ENCODE data around the gene EPHA5.

Gene EPHA5

DNA sequence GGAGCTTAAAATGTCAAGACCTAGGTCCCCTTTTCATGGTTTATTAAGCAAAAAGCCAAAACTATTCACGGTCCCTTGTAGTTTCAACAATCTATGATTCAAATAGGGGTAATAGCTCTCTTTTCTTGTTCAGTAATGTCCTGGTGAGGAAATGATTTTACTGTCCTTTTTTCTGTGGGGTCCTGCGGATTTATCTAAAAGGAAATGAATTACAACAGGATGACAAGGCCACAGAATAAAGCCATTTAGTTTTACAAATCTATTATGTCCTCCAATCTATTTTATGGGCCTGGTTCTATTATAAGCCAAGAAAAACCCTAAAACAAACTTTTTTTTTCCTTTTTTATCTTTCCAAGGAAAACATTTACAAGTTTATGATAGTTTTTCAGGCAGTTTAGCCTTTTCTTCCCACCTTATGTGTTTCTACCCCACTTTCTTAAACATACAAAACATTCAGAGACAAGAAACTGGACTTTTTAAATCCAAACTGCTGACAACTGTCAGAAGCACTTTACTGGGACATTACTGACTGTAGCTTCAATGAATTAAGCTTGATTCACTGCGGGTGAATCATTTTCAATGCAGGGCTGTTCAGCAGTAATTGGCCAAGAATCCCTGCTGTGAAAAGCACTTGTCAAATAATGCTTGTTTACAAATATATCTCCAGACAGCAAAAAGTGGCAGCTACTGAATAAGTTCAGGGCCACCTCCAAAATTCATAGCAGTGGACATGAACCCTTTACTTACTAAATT lies 4.3 kb downstream of the EPHA5 start:
- 0 out of 2 replicates have a peak, but pooled peaks have one; percentile 9 for TF ChIP-seq NFIC (IDR thresholded peaks at IDR 0.05)
- TF ChIP-seq EP300 (IDR thresholded peaks at IDR 0.05; ENCODE audit: borderline replicate concordance): no peak
- no peak for TF ChIP-seq EGR1 (IDR thresholded peaks at IDR 0.05)
- TF ChIP-seq FOXM1 (IDR thresholded peaks at IDR 0.05; ENCODE audit: borderline replicate concordance, low read depth): no peak
- no peak for TF ChIP-seq ZBTB7A (IDR thresholded peaks at IDR 0.05; ENCODE audit: low read depth)

DNA sequence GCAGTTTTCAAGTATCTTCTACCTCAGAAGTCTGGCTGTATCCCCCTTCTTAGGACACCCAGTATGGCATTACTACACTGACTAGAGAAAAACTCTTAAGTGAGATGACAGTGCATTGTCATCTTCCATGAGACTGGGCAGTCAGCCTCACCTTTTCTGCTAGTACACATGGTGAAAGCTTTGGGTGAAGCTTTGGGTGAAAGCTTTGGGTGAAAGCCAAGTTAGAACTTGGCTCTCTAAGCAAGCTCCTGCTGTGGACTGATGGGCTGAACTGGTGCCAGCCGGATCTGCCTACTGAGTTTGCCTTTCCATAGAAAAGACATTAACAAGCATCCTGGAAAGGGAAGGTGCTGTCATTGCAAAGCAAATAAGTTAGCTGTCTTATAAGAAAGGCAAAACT lies 8.8 kb downstream of the EPHA5 start:
- TF ChIP-seq YY1 (IDR thresholded peaks at IDR 0.05; ENCODE audit: low read depth) (no peak; the same call in 1 of the 2 replicates), EP300 (IDR thresholded peaks at IDR 0.05; ENCODE audit: borderline replicate concordance) (peak; percentile 95), TCF12 (IDR thresholded peaks at IDR 0.05; ENCODE audit: low read depth) (peak; percentile 91), EGR1 (IDR thresholded peaks at IDR 0.05) (no peak), ZBTB7A (IDR thresholded peaks at IDR 0.05; ENCODE audit: low read depth) (no peak), RAD21 (IDR thresholded peaks at IDR 0.05; ENCODE audit: low read depth) (peak; percentile 27; the same call in 1 of the 2 replicates), TAF1 (IDR thresholded peaks at IDR 0.05; ENCODE audit: low read depth) (no peak), FOXM1 (IDR thresholded peaks at IDR 0.05; ENCODE audit: borderline replicate concordance, low read depth) (peak; percentile 89), TEAD4 (IDR thresholded peaks at IDR 0.05) (peak; percentile 77), NFIC (IDR thresholded peaks at IDR 0.05) (peak; percentile 98), CEBPB (IDR thresholded peaks at IDR 0.05) (peak; percentile 34; the same call in 1 of the 2 replicates), CREB1 (IDR thresholded peaks at IDR 0.05; ENCODE audit: low read depth) (no peak)
- TF ChIP-seq, protein P1, sequence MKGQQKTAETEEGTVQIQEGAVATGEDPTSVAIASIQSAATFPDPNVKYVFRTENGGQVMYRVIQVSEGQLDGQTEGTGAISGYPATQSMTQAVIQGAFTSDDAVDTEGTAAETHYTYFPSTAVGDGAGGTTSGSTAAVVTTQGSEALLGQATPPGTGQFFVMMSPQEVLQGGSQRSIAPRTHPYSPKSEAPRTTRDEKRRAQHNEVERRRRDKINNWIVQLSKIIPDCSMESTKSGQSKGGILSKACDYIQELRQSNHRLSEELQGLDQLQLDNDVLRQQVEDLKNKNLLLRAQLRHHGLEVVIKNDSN (IDR thresholded peaks at IDR 0.05): no peak
- TF ChIP-seq, protein P2, sequence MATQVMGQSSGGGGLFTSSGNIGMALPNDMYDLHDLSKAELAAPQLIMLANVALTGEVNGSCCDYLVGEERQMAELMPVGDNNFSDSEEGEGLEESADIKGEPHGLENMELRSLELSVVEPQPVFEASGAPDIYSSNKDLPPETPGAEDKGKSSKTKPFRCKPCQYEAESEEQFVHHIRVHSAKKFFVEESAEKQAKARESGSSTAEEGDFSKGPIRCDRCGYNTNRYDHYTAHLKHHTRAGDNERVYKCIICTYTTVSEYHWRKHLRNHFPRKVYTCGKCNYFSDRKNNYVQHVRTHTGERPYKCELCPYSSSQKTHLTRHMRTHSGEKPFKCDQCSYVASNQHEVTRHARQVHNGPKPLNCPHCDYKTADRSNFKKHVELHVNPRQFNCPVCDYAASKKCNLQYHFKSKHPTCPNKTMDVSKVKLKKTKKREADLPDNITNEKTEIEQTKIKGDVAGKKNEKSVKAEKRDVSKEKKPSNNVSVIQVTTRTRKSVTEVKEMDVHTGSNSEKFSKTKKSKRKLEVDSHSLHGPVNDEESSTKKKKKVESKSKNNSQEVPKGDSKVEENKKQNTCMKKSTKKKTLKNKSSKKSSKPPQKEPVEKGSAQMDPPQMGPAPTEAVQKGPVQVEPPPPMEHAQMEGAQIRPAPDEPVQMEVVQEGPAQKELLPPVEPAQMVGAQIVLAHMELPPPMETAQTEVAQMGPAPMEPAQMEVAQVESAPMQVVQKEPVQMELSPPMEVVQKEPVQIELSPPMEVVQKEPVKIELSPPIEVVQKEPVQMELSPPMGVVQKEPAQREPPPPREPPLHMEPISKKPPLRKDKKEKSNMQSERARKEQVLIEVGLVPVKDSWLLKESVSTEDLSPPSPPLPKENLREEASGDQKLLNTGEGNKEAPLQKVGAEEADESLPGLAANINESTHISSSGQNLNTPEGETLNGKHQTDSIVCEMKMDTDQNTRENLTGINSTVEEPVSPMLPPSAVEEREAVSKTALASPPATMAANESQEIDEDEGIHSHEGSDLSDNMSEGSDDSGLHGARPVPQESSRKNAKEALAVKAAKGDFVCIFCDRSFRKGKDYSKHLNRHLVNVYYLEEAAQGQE (IDR thresholded peaks at IDR 0.05; ENCODE audit: low read depth): no peak
- TF ChIP-seq, protein P3, sequence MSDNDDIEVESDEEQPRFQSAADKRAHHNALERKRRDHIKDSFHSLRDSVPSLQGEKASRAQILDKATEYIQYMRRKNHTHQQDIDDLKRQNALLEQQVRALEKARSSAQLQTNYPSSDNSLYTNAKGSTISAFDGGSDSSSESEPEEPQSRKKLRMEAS (IDR thresholded peaks at IDR 0.05): peak; percentile 60

DNA sequence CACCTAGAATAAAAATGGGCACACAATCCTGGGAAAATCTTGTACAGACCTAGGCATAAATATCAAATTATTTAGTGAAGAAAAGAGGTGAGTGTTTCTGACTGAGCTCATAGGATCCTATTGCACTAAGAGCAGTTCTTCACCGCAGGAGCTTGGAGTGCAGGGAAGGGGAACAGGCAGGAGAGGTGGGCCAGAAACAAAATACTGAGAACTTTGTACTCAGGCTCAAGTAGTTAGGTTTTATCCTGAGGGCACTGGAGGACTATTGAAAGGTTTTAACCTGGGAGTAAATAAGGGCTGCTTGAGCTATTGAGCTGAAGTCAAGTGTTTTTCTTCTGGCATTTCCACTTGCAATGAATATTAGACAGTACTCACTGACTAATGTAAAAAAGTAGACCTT lies 12.2 kb downstream of the EPHA5 start:
- TF ChIP-seq, protein P3 (IDR thresholded peaks at IDR 0.05): no peak
- TF ChIP-seq CEBPB (IDR thresholded peaks at IDR 0.05) (no peak), TAF1 (IDR thresholded peaks at IDR 0.05; ENCODE audit: low read depth) (no peak), ZBTB7A (IDR thresholded peaks at IDR 0.05; ENCODE audit: low read depth) (no peak), CREB1 (IDR thresholded peaks at IDR 0.05; ENCODE audit: low read depth) (no peak), NFIC (IDR thresholded peaks at IDR 0.05) (peak; percentile 32; the same call in 1 of the 2 replicates), TCF12 (IDR thresholded peaks at IDR 0.05; ENCODE audit: low read depth) (0 out of 2 replicates have a peak, but pooled peaks have one; percentile 38), TEAD4 (IDR thresholded peaks at IDR 0.05) (peak; percentile 47; the same call in 1 of the 2 replicates), RAD21 (IDR thresholded peaks at IDR 0.05; ENCODE audit: low read depth) (no peak), YY1 (IDR thresholded peaks at IDR 0.05; ENCODE audit: low read depth) (no peak), FOXM1 (IDR thresholded peaks at IDR 0.05; ENCODE audit: borderline replicate concordance, low read depth) (peak; percentile 29; the same call in 1 of the 2 replicates), EP300 (IDR thresholded peaks at IDR 0.05; ENCODE audit: borderline replicate concordance) (peak; percentile 81), EGR1 (IDR thresholded peaks at IDR 0.05) (no peak)
- TF ChIP-seq, protein P1 (IDR thresholded peaks at IDR 0.05): no peak
- TF ChIP-seq, protein P2 (IDR thresholded peaks at IDR 0.05; ENCODE audit: low read depth): no peak

DNA sequence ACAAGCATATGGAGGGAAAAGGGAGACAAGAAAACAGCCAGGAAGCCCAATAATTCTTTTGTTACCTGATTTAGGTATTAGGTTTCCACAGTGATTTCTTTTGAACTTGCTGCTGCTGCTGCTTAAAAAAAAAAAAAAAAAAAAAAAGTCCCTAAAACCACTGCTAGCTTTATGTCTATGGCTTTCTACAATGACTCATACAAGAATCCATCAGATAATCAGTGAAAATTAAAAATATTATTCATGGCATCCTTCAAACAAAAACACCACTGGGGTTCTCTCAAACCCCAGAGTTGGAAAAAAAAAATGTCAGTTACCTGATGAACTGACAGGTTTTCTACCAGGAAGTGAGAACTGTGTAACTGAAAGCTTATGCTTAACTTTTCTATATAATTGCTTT lies 14.3 kb downstream of the EPHA5 start:
- TF ChIP-seq CEBPB (IDR thresholded peaks at IDR 0.05) (no peak), FOXM1 (IDR thresholded peaks at IDR 0.05; ENCODE audit: borderline replicate concordance, low read depth) (0 out of 2 replicates have a peak, but pooled peaks have one; percentile 44)

DNA sequence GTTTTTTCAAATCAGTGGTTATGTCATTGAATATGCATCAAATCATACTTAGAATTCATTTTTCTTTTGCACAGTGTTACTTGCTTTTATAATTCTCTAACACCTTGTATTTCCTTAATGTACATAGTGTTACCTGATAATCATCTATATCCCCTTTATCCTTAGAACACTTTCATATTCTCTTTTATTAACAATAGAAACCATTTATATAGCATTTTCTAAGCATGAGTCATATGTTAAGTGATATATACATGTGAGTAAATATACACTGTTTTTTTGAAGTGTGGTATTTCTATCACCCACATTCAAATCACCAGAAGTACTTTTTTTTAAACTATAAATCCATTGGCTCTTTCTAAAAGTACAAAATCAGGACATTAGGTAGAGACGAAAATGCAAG lies 15.3 kb downstream of the EPHA5 start:
- TF ChIP-seq, protein P3 (IDR thresholded peaks at IDR 0.05): no peak
- no peak for TF ChIP-seq EP300 (IDR thresholded peaks at IDR 0.05; ENCODE audit: borderline replicate concordance)
- TF ChIP-seq CREB1 (IDR thresholded peaks at IDR 0.05; ENCODE audit: low read depth): no peak
- TF ChIP-seq YY1 (IDR thresholded peaks at IDR 0.05; ENCODE audit: low read depth): no peak
- TF ChIP-seq, protein P1 (IDR thresholded peaks at IDR 0.05): no peak
- peak; percentile 60; the same call in 1 of the 2 replicates for TF ChIP-seq FOXM1 (IDR thresholded peaks at IDR 0.05; ENCODE audit: borderline replicate concordance, low read depth)
- TF ChIP-seq ZBTB7A (IDR thresholded peaks at IDR 0.05; ENCODE audit: low read depth): no peak
- TF ChIP-seq, protein P2 (IDR thresholded peaks at IDR 0.05; ENCODE audit: low read depth): no peak
- TF ChIP-seq TCF12 (IDR thresholded peaks at IDR 0.05; ENCODE audit: low read depth): no peak
- no peak for TF ChIP-seq CEBPB (IDR thresholded peaks at IDR 0.05)
- no peak for TF ChIP-seq EGR1 (IDR thresholded peaks at IDR 0.05)
- TF ChIP-seq TEAD4 (IDR thresholded peaks at IDR 0.05): peak; percentile 41; the same call in 1 of the 2 replicates
- TF ChIP-seq TAF1 (IDR thresholded peaks at IDR 0.05; ENCODE audit: low read depth): no peak
- TF ChIP-seq RAD21 (IDR thresholded peaks at IDR 0.05; ENCODE audit: low read depth): no peak
- no peak; the same call in 1 of the 2 replicates for TF ChIP-seq NFIC (IDR thresholded peaks at IDR 0.05)

Data from Ishikawa (cell line).